HCT116 (cell line): Measurements from ENCODE around the gene SERPIND1.

Source experiments
- ATF3 ChIP-seq: IDR thresholded peaks from 2 replicates; pipeline ENCODE4 v1.6.1; 2012
- CTCF ChIP-seq, 3 experiments: fragments of 200-600 bp in 1 of 3; sonication (generic) in 1 of 3; IDR thresholded peaks in 2 of 3; conservative IDR thresholded peaks in 1 of 3; 2 replicates each; pipeline ENCODE4 v1.5.1; 2012 to 2017; ENCODE audit warnings: low read depth in 2 of 3, low read length in 2 of 3, antibody characterized with exemption in 1 of 3, borderline replicate concordance in 1 of 3, control low read depth in 1 of 3, mild to moderate bottlenecking in 1 of 3, mixed read lengths in 1 of 3, mixed run types in 1 of 3, moderate library complexity in 1 of 3; ENCODE audit not compliant: insufficient read depth in 1 of 3
- EGR1 ChIP-seq: IDR thresholded peaks from 2 replicates; pipeline ENCODE4 v1.6.1; 2012; ENCODE audit warnings: low read depth
- ELF1 ChIP-seq: IDR thresholded peaks from 2 replicates; pipeline ENCODE4 v1.6.1; 2012; ENCODE audit warnings: low read depth, borderline replicate concordance
- EZH2 ChIP-seq: fragments of 200-600 bp; sonication (generic); IDR thresholded peaks from 2 replicates; pipeline ENCODE4 v1.6.1; 2017; ENCODE audit warnings: antibody characterized with exemption, mixed run types
- FOSL1 ChIP-seq: IDR thresholded peaks from 2 replicates; pipeline ENCODE4 v1.6.1; 2012; ENCODE audit warnings: low read depth
- POLR2AphosphoS5 ChIP-seq: IDR thresholded peaks from 2 replicates; pipeline ENCODE4 v1.6.1; 2011; ENCODE audit warnings: mild to moderate bottlenecking, low read depth, low read length, moderate library complexity
- RAD21 ChIP-seq: IDR thresholded peaks from 2 replicates; pipeline ENCODE4 v1.6.1; 2012; ENCODE audit warnings: low read depth, mild to moderate bottlenecking
- REST ChIP-seq: IDR thresholded peaks from 2 replicates; pipeline ENCODE4 v1.6.1; 2012; ENCODE audit warnings: low read depth
- SP1 ChIP-seq: IDR thresholded peaks from 2 replicates; pipeline ENCODE4 v1.6.1; 2012; ENCODE audit warnings: low read depth
- ZBTB33 ChIP-seq: IDR thresholded peaks from 2 replicates; pipeline ENCODE4 v1.6.1; 2011; ENCODE audit warnings: mild to moderate bottlenecking, low read length, moderate library complexity; ENCODE audit not compliant: insufficient replicate concordance; ENCODE audit errors: extremely low read depth
- ZFX ChIP-seq: fragments of 450-650 bp; IDR thresholded peaks from 2 replicates; pipeline ENCODE4 v1.6.1; 2017

- TF ChIP-seq REST (no peak), CTCF (IDR thresholded peaks at IDR 0.05 in 2 of 3, conservative IDR thresholded peaks at IDR 0.05 in 1 of 3; ENCODE audit: borderline replicate concordance in 1 of 3, insufficient read depth in 1 of 3, low read depth in 2 of 3, low read length in 2 of 3) (no peak), ZFX (no peak), EZH2 (no peak), RAD21 (no peak), EGR1 (no peak), ELF1 (no peak), ATF3 (no peak), POLR2AphosphoS5 (no peak), FOSL1 (no peak), SP1 (no peak), ZBTB33 (no peak)
Measured at GRCh38 chr22:20752873-20753272, 21.0 kb upstream of the SERPIND1 start.
